PC-3 (cell line): ENCODE results near the gene ZNF862. TPM values are rescaled to one million over a fixed set of nuclear protein-coding genes. Genes with fewer than 3 reads are reported as not detected.

Source experiments
- ATAC-seq: fragments of 200-7000 bp; cut with Tn5 transposase; 2 replicates; pipeline ENCODE4 v1.9.1; 2020; ENCODE audit warnings: mild to moderate bottlenecking, moderate library complexity
- BruUV-seq: library from RNA; stranded (reverse); fragments of 400-500 nt; replicated peaks from 2 replicates; lab custom pipeline; 2021; lab: Mats Ljungman, UMichigan
- CTCF ChIA-PET: fragments of 300-600 bp; sonication (Branson Sonifier 250); formaldehyde crosslinking; loops from one replicate; lab custom pipeline; 2022; ENCODE audit warnings: antibody characterized with exemption; lab: Charles Lee
- POLR2A ChIA-PET: fragments of 300-600 bp; sonication (Branson Sonifier 250); formaldehyde crosslinking; loops from one replicate; lab custom pipeline; 2022; ENCODE audit warnings: antibody characterized with exemption; ENCODE audit not compliant: unreplicated experiment; lab: Charles Lee
- DNase-seq: peaks from one replicate; pipeline ENCODE4 v3.0.0-alpha.2; 2015
- H2AFZ ChIP-seq: fragments of 300-600 bp; sonication (generic); 2 replicates; pipeline ENCODE4 v1.6.0; 2016; ENCODE audit warnings: antibody characterized with exemption, low read length
- H3F3A ChIP-seq: fragments of 300-600 bp; sonication (generic); one replicate; pipeline ENCODE4 v1.6.0; 2017; ENCODE audit warnings: antibody characterized with exemption, low read length, control low read depth, mild to moderate bottlenecking; ENCODE audit not compliant: unreplicated experiment
- H3K27ac ChIP-seq: fragments of 300-600 bp; sonication (generic); 2 replicates; pipeline ENCODE4 v1.5.1; 2016; ENCODE audit warnings: mild to moderate bottlenecking, low read length
- H3K27me3 ChIP-seq: fragments of 300-600 bp; sonication (generic); 2 replicates; pipeline ENCODE4 v1.6.1; 2016; ENCODE audit warnings: low read length, mixed read lengths
- H3K36me3 ChIP-seq: fragments of 300-600 bp; sonication (generic); 2 replicates; pipeline ENCODE4 v1.6.1; 2016; ENCODE audit warnings: low read depth, mixed run types, low read length, mixed read lengths
- H3K4me1 ChIP-seq: fragments of 300-600 bp; sonication (generic); 2 replicates; pipeline ENCODE4 v1.5.1; 2016; ENCODE audit warnings: low read length; ENCODE audit not compliant: insufficient read depth
- H3K4me2 ChIP-seq: fragments of 300-600 bp; sonication (generic); 2 replicates; pipeline ENCODE4 v1.6.0; 2016; ENCODE audit warnings: low read length
- H3K4me3 ChIP-seq: fragments of 300-600 bp; sonication (generic); 2 replicates; pipeline ENCODE4 v1.5.1; 2016; ENCODE audit warnings: mild to moderate bottlenecking, low read length, mixed read lengths
- H3K79me2 ChIP-seq: fragments of 300-600 bp; sonication (generic); 2 replicates; pipeline ENCODE4 v1.6.1; 2017; ENCODE audit warnings: low read length, mixed read lengths
- H3K9ac ChIP-seq: fragments of 300-600 bp; sonication (generic); 2 replicates; pipeline ENCODE4 v1.6.0; 2016; ENCODE audit warnings: mild to moderate bottlenecking, low read length
- H3K9me2 ChIP-seq: fragments of 300-600 bp; sonication (generic); replicated peaks from 2 replicates; pipeline ENCODE4 v1.6.1; 2016; ENCODE audit warnings: mixed run types, low read length, mixed read lengths
- H3K9me3 ChIP-seq: fragments of 300-600 bp; sonication (generic); 2 replicates; pipeline ENCODE4 v1.6.1; 2016; ENCODE audit warnings: low read length, mixed read lengths
- H4K20me1 ChIP-seq: fragments of 300-600 bp; sonication (generic); 2 replicates; pipeline ENCODE4 v1.6.1; 2016; ENCODE audit warnings: low read length, mixed read lengths
- CTCF ChIP-seq: fragments of 300-600 bp; sonication (generic); conservative IDR thresholded peaks from 2 replicates; pipeline ENCODE4 v1.5.1; 2017; ENCODE audit warnings: antibody characterized with exemption, low read depth, mild to moderate bottlenecking, low read length
- EZH2 ChIP-seq: fragments of 300-600 bp; sonication (generic); IDR thresholded peaks from one replicate; pipeline ENCODE4 v1.6.1; 2017; ENCODE audit warnings: antibody characterized with exemption, mild to moderate bottlenecking, low read length; ENCODE audit not compliant: unreplicated experiment
- EZH2phosphoT487 ChIP-seq: fragments of 300-600 bp; sonication (generic); IDR thresholded peaks from 2 replicates; pipeline ENCODE4 v1.6.1; 2018; ENCODE audit warnings: mild to moderate bottlenecking, antibody characterized with exemption, low read length, borderline replicate concordance
- intact Hi-C: fragments of 100-400 bp; cut with micrococcal nuclease; formaldehyde crosslinking; loops from 2 replicates; pipeline ENCODE4 v1.9.0; 2023
- total RNA-seq: library from RNA; depleted of rRNA; stranded (reverse); fragments of >200 nt; gene quantifications from 2 replicates; pipeline ENCODE4 v1.2.3, GENCODE V29; 2014

The ZNF862 gene
- total RNA-seq, 1 experiment from 2014 or later, result 3.0 TPM

- no peak for TF ChIP-seq EZH2
- TF ChIP-seq CTCF, result no peak
- TF ChIP-seq EZH2phosphoT487, result no peak
- DNase-seq (no peak), ATAC-seq (no peak)
- ChIA-PET POLR2A (no interaction called here), CTCF (no interaction called here)
- BruUV-seq, result no TSS peak
- Histone ChIP-seq H3K9me2 (no peaks in the 10 kb centered on the region), H3K36me3 (no peaks in the 10 kb centered on the region), H3K27me3 (no peaks in the 10 kb centered on the region), H2AFZ (no peak overlapping the region), H3K4me3 (no peak overlapping the region), H3K4me1 (peaks cover 4% of the 10 kb centered on the region; the same call in 1 of the 2 replicates), H3K9ac (no peak overlapping the region), H3K9me3 (no peaks in the 10 kb centered on the region), H3K79me2 (no peaks in the 10 kb centered on the region), H3K27ac (no peak overlapping the region), H4K20me1 (no peaks in the 10 kb centered on the region), H3F3A (no peaks in the 10 kb centered on the region), H3K4me2 (no peak overlapping the region)
- intact Hi-C loops, result no loop called here
These were observed 29.8 kb downstream of the ZNF862 start for GRCh38 chr7:149867762-149868622.

- Histone ChIP-seq H3K9me3 (no peaks in the 10 kb centered on the region), H3K9me2 (no peaks in the 10 kb centered on the region), H4K20me1 (no peaks in the 10 kb centered on the region), H2AFZ (no peak overlapping the region), H3K27me3 (no peaks in the 10 kb centered on the region), H3K4me3 (no peak overlapping the region), H3K4me1 (peaks cover 4% of the 10 kb centered on the region; the same call in 1 of the 2 replicates), H3K79me2 (no peaks in the 10 kb centered on the region), H3K4me2 (no peak overlapping the region), H3F3A (no peaks in the 10 kb centered on the region), H3K9ac (no peak overlapping the region), H3K27ac (no peak overlapping the region), H3K36me3 (no peaks in the 10 kb centered on the region)
- no TSS peak for BruUV-seq
- no peak for ATAC-seq
- ChIA-PET CTCF (no interaction called here), POLR2A (no interaction called here)
- no peak for DNase-seq
- intact Hi-C loops, result no loop called here
- TF ChIP-seq EZH2phosphoT487 (no peak), CTCF (no peak), EZH2 (no peak)
These were observed 30.6 kb downstream of the ZNF862 start for GRCh38 chr7:149868623-149869290.

- Histone ChIP-seq H2AFZ (no peak overlapping the region), H3K79me2 (no peaks in the 10 kb centered on the region), H3K9ac (no peak overlapping the region), H3K27me3 (no peaks in the 10 kb centered on the region), H3K9me3 (no peaks in the 10 kb centered on the region), H3K4me2 (no peak overlapping the region), H3K9me2 (no peaks in the 10 kb centered on the region), H3K36me3 (no peaks in the 10 kb centered on the region), H3K4me1 (peaks cover 4% of the 10 kb centered on the region; the same call in 1 of the 2 replicates), H3K4me3 (no peak overlapping the region), H3K27ac (no peak overlapping the region), H3F3A (no peaks in the 10 kb centered on the region), H4K20me1 (no peaks in the 10 kb centered on the region)
- TF ChIP-seq EZH2, result no peak
- TF ChIP-seq EZH2phosphoT487, result no peak
- TF ChIP-seq CTCF, result no peak
- POLR2A ChIA-PET, result no interaction called here
- ATAC-seq (no peak), DNase-seq (no peak)
- no TSS peak for BruUV-seq
- intact Hi-C loops, result no loop called here
- CTCF ChIA-PET, result no interaction called here
These were observed 31.1 kb downstream of the ZNF862 start for GRCh38 chr7:149869291-149869650.
